KMS-11 (cell line): Measurements from ENCODE around the gene MB21D2.

ENCODE experiments used
- H2AFZ ChIP-seq: fragments of 200-600 bp; sonication (generic); 2 replicates; pipeline ENCODE4 v1.6.1; 2016; ENCODE audit warnings: antibody characterized with exemption, mixed run types, low read depth
- H3K27ac ChIP-seq: fragments of 200-600 bp; sonication (generic); 2 replicates; pipeline ENCODE4 v1.6.1; 2016; ENCODE audit warnings: mild to moderate bottlenecking, mixed run types
- H3K27me3 ChIP-seq: fragments of 200-600 bp; sonication (generic); 2 replicates; pipeline ENCODE4 v1.6.1; 2017; ENCODE audit warnings: mild to moderate bottlenecking, low read depth, mixed run types, moderate library complexity; ENCODE audit not compliant: insufficient read depth
- H3K36me3 ChIP-seq: fragments of 200-600 bp; sonication (generic); 2 replicates; pipeline ENCODE4 v1.6.1; 2017; ENCODE audit warnings: mild to moderate bottlenecking, mixed run types; ENCODE audit not compliant: insufficient read depth
- H3K4me1 ChIP-seq: fragments of 200-600 bp; sonication (generic); 2 replicates; pipeline ENCODE4 v1.6.1; 2016; ENCODE audit warnings: mild to moderate bottlenecking, low read depth, mixed run types; ENCODE audit not compliant: poor library complexity, severe bottlenecking
- H3K4me2 ChIP-seq: fragments of 200-600 bp; sonication (generic); 2 replicates; pipeline ENCODE4 v1.7.0; 2016; ENCODE audit warnings: mild to moderate bottlenecking, mixed run types
- H3K4me3 ChIP-seq: fragments of 200-600 bp; sonication (generic); IDR thresholded peaks from 2 replicates; pipeline ENCODE4 v1.6.1; 2017; ENCODE audit warnings: low read depth, low read length, mixed read lengths; ENCODE audit not compliant: insufficient read depth
- H3K79me2 ChIP-seq: fragments of 200-600 bp; sonication (generic); 2 replicates; pipeline ENCODE4 v1.6.1; 2016; ENCODE audit warnings: low read depth, mixed run types; ENCODE audit not compliant: insufficient read depth
- H3K9ac ChIP-seq: fragments of 200-600 bp; sonication (generic); 2 replicates; pipeline ENCODE4 v1.6.1; 2016; ENCODE audit warnings: mild to moderate bottlenecking, mixed run types
- H4K20me1 ChIP-seq: fragments of 200-600 bp; sonication (generic); 2 replicates; pipeline ENCODE4 v1.6.1; 2016; ENCODE audit warnings: mild to moderate bottlenecking, mixed run types; ENCODE audit not compliant: insufficient read depth
- CTCF ChIP-seq: fragments of 200-600 bp; sonication (generic); conservative IDR thresholded peaks from 2 replicates; pipeline ENCODE4 v1.6.1; 2017; ENCODE audit warnings: low read depth, mild to moderate bottlenecking, antibody characterized with exemption, low read length, moderate library complexity, mixed read lengths

Gene MB21D2

GRCh38 chr3:192772240-192772894 lies 145.3 kb downstream of the MB21D2 start:
- Histone ChIP-seq H3K36me3 (no peaks in the 10 kb centered on the region), H2AFZ (no peak overlapping the region), H3K9ac (no peak overlapping the region), H3K4me3 (no peak overlapping the region), H3K27ac (no peak overlapping the region), H3K27me3 (no peaks in the 10 kb centered on the region), H3K79me2 (no peaks in the 10 kb centered on the region), H3K4me1 (no peaks in the 10 kb centered on the region), H4K20me1 (no peaks in the 10 kb centered on the region), H3K4me2 (no peak overlapping the region)
- TF ChIP-seq CTCF = peak; percentile 46

- Histone ChIP-seq H4K20me1 (no peaks in the 10 kb centered on the region), H3K79me2 (no peaks in the 10 kb centered on the region), H3K4me1 (no peaks in the 10 kb centered on the region), H2AFZ (no peak overlapping the region), H3K27ac (no peak overlapping the region), H3K36me3 (no peaks in the 10 kb centered on the region), H3K9ac (no peak overlapping the region), H3K27me3 (no peaks in the 10 kb centered on the region), H3K4me3 (no peak overlapping the region), H3K4me2 (no peak overlapping the region)
- TF ChIP-seq CTCF = no peak
Measured at GRCh38 chr3:192758654-192759053, 159.0 kb downstream of the MB21D2 start.

- no peak for TF ChIP-seq CTCF
- H3K79me2 ChIP-seq = no peaks in the 10 kb centered on the region
- H3K36me3 ChIP-seq = no peaks in the 10 kb centered on the region
- H3K4me1 ChIP-seq = no peaks in the 10 kb centered on the region
- no peak overlapping the region for H3K27ac ChIP-seq
- no peaks in the 10 kb centered on the region for H3K27me3 ChIP-seq
- H4K20me1 ChIP-seq = no peaks in the 10 kb centered on the region
- H3K4me2 ChIP-seq = no peak overlapping the region
- no peak overlapping the region for H3K4me3 ChIP-seq
- H2AFZ ChIP-seq = no peak overlapping the region
- no peak overlapping the region for H3K9ac ChIP-seq
Measured at GRCh38 chr3:192751148-192751547, 166.5 kb downstream of the MB21D2 start.

DNA sequence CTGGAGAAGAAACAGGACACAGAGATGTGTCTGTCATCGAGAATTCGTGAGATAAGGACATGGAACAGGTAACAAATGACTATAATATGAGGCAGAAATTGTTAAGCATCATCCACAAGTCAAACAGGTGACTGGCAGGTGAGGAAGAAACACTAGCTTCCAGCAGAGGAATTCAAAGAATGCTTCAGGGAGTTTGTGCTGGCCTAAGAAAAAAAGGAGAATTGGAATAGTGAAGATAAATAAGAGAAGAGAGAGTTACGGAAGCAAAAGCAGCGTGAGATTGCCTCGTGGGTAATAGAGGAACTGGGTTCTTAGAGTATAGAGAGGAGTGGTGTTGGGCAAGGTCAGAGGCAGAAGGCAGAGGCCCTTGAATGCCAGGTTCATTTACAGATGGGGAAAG lies 167.5 kb downstream of the MB21D2 start:
- TF ChIP-seq CTCF = no peak
- Histone ChIP-seq H2AFZ (no peak overlapping the region), H3K79me2 (no peaks in the 10 kb centered on the region), H3K4me1 (no peaks in the 10 kb centered on the region), H4K20me1 (no peaks in the 10 kb centered on the region), H3K4me2 (no peak overlapping the region), H3K9ac (no peak overlapping the region), H3K27me3 (no peaks in the 10 kb centered on the region), H3K36me3 (no peaks in the 10 kb centered on the region), H3K27ac (no peak overlapping the region), H3K4me3 (no peak overlapping the region)
